Activated T-cell treated with anti-CD3 and anti-CD28 coated beads, Interleukin-2, amount 50 U/mL, for 48 hours (primary cell): ENCODE results near the gene RFX7.

ENCODE experiments used
- DNase-seq, 2 experiments: peaks; one replicate each; pipeline ENCODE4 v3.0.0-alpha.2; 2020

RFX7 gene

GRCh38 chr15:56042498-56042897, 201.2 kb downstream of the RFX7 start:
- DNase-seq = no peak

GRCh38 chr15:56042031-56042430, 201.6 kb downstream of the RFX7 start:
- no peak for DNase-seq

GRCh38 chr15:56040081-56041035, 203.3 kb downstream of the RFX7 start:
- DNase-seq = no peak

- DNase-seq = no peak
These were observed 205.0 kb downstream of the RFX7 start for GRCh38 chr15:56038707-56039106.

GRCh38 chr15:56038015-56038414, 205.7 kb downstream of the RFX7 start:
- DNase-seq = no peak
